HepG2 (cell line): ENCODE results near the gene SLC36A2. TPM values are rescaled to one million over a fixed set of nuclear protein-coding genes. Genes with fewer than 3 reads are reported as not detected.

Source experiments
- ATAC-seq: fragments of 200-7000 bp; cut with Tn5 transposase; 3 replicates; pipeline ENCODE4 v1.9.1; 2020; ENCODE audit warnings: mild to moderate bottlenecking, moderate library complexity
- BruUV-seq: library from RNA; stranded (reverse); fragments of 400-500 nt; replicated peaks from 2 replicates; lab custom pipeline; 2021; lab: Mats Ljungman, UMichigan
- CTCF ChIA-PET: fragments of 300-600 bp; formaldehyde crosslinking; extraction: SDS; loops from one replicate; lab custom pipeline; 2021; ENCODE audit warnings: low total read pairs, inconsistent platforms, low intra/inter-chr PET ratio; lab: Yijun Ruan, JAX
- POLR2A ChIA-PET: fragments of 350-600 bp; sonication (Branson Sonifier 250); formaldehyde crosslinking; loops from one replicate; lab custom pipeline; 2020; ENCODE audit warnings: antibody characterized with exemption, inconsistent platforms; lab: Yijun Ruan, JAX
- DNase-seq: peaks from one replicate; pipeline ENCODE4 v3.0.0-alpha.2; 2015; ENCODE audit warnings: low spot score
- FAIRE-seq: peaks from 3 replicates; lab custom pipeline; 2011; peaks lifted over from hg19 to GRCh38; lab: Jason Lieb, UNC
- H2AFZ ChIP-seq: one replicate; pipeline ENCODE4 v1.6.1; 2011; ENCODE audit warnings: low read length, inconsistent platforms
- H3K27ac ChIP-seq: fragments of 300-600 bp; 3 replicates; pipeline ENCODE4 v1.8.0; 2011; ENCODE audit warnings: mixed run types, mild to moderate bottlenecking, mixed read lengths, low read length, inconsistent platforms; ENCODE audit not compliant: insufficient read depth; ENCODE audit errors: extremely low read length
- H3K27me3 ChIP-seq, 2 experiments: fragments of 200-600 bp in 1 of 2; 2 replicates in 1 of 2; 3 replicates in 1 of 2; pipeline versions ENCODE4 v1.6.0 to v1.8.0; 2011; ENCODE audit warnings: low read length in 2 of 2, mild to moderate bottlenecking in 2 of 2, moderate library complexity in 2 of 2, inconsistent platforms in 1 of 2; ENCODE audit not compliant: insufficient read depth in 2 of 2, control insufficient read depth in 1 of 2
- H3K36me3 ChIP-seq, 2 experiments: fragments of 200-600 bp in 1 of 2; replicated peaks in 1 of 2; 2 replicates in 1 of 2; 3 replicates in 1 of 2; pipeline versions ENCODE4 v1.5.1 to v1.8.0; 2011; ENCODE audit warnings: low read length in 2 of 2, inconsistent platforms in 1 of 2; ENCODE audit not compliant: insufficient read depth in 2 of 2, control insufficient read depth in 1 of 2
- H3K4me1 ChIP-seq: 2 replicates; pipeline ENCODE4 v1.5.1; 2012; ENCODE audit warnings: low read length, inconsistent platforms; ENCODE audit not compliant: insufficient read depth
- H3K4me2 ChIP-seq: 2 replicates; pipeline ENCODE4 v1.6.0; 2011; ENCODE audit warnings: low read depth, low read length, inconsistent platforms
- H3K4me3 ChIP-seq, 3 experiments: fragments of 200-600 bp in 1 of 3; sonication (generic), shearing (Covaris generic) in 1 of 3; replicated peaks in 1 of 3; 2 replicates each; pipeline ENCODE4 v1.5.1; 2011 to 2016; ENCODE audit warnings: low read length in 3 of 3, inconsistent platforms in 2 of 3, low read depth in 2 of 3, mild to moderate bottlenecking in 2 of 3, control low read depth in 1 of 3, mixed read lengths in 1 of 3; ENCODE audit not compliant: insufficient read depth in 1 of 3
- H3K79me2 ChIP-seq: one replicate; pipeline ENCODE4 v1.6.1; 2011; ENCODE audit warnings: low read length, inconsistent platforms; ENCODE audit not compliant: insufficient read depth
- H3K9ac ChIP-seq: 2 replicates; pipeline ENCODE4 v1.6.0; 2011; ENCODE audit warnings: mild to moderate bottlenecking, low read depth, low read length, inconsistent platforms; ENCODE audit not compliant: insufficient read depth
- H3K9me3 ChIP-seq: 2 replicates; pipeline ENCODE4 v1.5.1; 2012; ENCODE audit warnings: mild to moderate bottlenecking, low read length
- H4K20me1 ChIP-seq: 2 replicates; pipeline ENCODE4 v1.6.0; 2011; ENCODE audit warnings: inconsistent platforms, mild to moderate bottlenecking, low read length, moderate library complexity; ENCODE audit not compliant: insufficient read depth
- ATAD3A ChIP-seq: sonication (generic); formaldehyde crosslinking; IDR thresholded peaks from 2 replicates; pipeline ENCODE4 v1.4.0; 2020; ENCODE audit warnings: missing genetic modification reagents
- GFI1 ChIP-seq: sonication (generic); formaldehyde crosslinking; IDR thresholded peaks from 2 replicates; pipeline ENCODE4 v1.5.0; 2020; ENCODE audit warnings: missing genetic modification reagents, mild to moderate bottlenecking, borderline replicate concordance
- KDM3A ChIP-seq: IDR thresholded peaks from 2 replicates; pipeline ENCODE4 v1.6.1; 2018; ENCODE audit warnings: low read depth, missing compliant biosample characterization
- POLR2AphosphoS2 ChIP-seq: IDR thresholded peaks from 2 replicates; pipeline ENCODE4 v1.6.1; 2011; ENCODE audit warnings: low read depth, low read length, improper control_type of control experiment
- REXO4 ChIP-seq: sonication (generic); formaldehyde crosslinking; IDR thresholded peaks from 2 replicates; pipeline ENCODE4 v1.8.0; 2022; ENCODE audit warnings: missing genetic modification reagents, mild to moderate bottlenecking, borderline replicate concordance
- ZEB1 ChIP-seq: IDR thresholded peaks from 2 replicates; pipeline ENCODE4 v1.6.1; 2012; ENCODE audit warnings: mild to moderate bottlenecking, low read depth, inconsistent platforms; ENCODE audit not compliant: insufficient replicate concordance
- ZFP36L2 ChIP-seq: sonication (generic); formaldehyde crosslinking; IDR thresholded peaks from 2 replicates; pipeline ENCODE4 v1.4.0; 2020; ENCODE audit warnings: missing genetic modification reagents
- WGBS: methylation state at CpG from one replicate; pipeline ENCODE4 v1.1.6; 2017; ENCODE audit warnings: low lambda C conversion rate; 5-methylcytosine and 5-hydroxymethylcytosine counted together
- in situ Hi-C: cut with HindIII; loops from 2 replicates; pipeline ENCODE4 v1.10.0; 2017; ENCODE audit warnings: low pct_unique_long_range_greater_than_20kb; ENCODE audit not compliant: extremely low pct_ligation_motif_present
- intact Hi-C: fragments of 100-400 bp; cut with micrococcal nuclease; formaldehyde crosslinking; loops from one replicate; pipeline ENCODE4 v1.10.0; 2022; ENCODE audit not compliant: unreplicated experiment
- polyA plus RNA-seq, 8 experiments: library from polyadenylated mRNA; depleted of rRNA in 3 of 8; stranded (reverse) in 7 of 8; unstranded in 1 of 8; fragments of >200 nt; fragmentation: Illumina TruSeq in 4 of 8; extraction: Trizol in 4 of 8; gene quantifications; 2 replicates each; pipeline versions ENCODE4 v1.2.1 to v1.2.3, GENCODE V29; 2011 to 2016; ENCODE audit warnings: low read depth in 4 of 8, missing spikeins in 1 of 8, mixed read lengths in 1 of 8; ENCODE audit not compliant: insufficient read depth in 1 of 8
- total RNA-seq, 5 experiments: library from RNA; depleted of rRNA; stranded (reverse); fragments of >200 nt; fragmentation: Illumina TruSeq; extraction: Trizol; gene quantifications; 2 replicates each; pipeline ENCODE4 v1.2.3, GENCODE V29; 2016; ENCODE audit warnings: low read depth in 1 of 5
- TF ChIP-seq, protein P1 (sequence below): sonication (generic); formaldehyde crosslinking; IDR thresholded peaks from 2 replicates; pipeline ENCODE4 v1.8.0; 2022; ENCODE audit warnings: mild to moderate bottlenecking, missing genetic modification reagents, moderate library complexity
- TF ChIP-seq, protein P2 (sequence below): IDR thresholded peaks from 2 replicates; pipeline ENCODE4 v1.6.1; 2016
- TF ChIP-seq, protein P3 (sequence below): sonication (generic); formaldehyde crosslinking; IDR thresholded peaks from 2 replicates; pipeline ENCODE4 v1.9.0; 2021; ENCODE audit warnings: missing genetic modification reagents, borderline replicate concordance

SLC36A2 gene
- total and polyA plus RNA-seq, 2 of the 13 experiments (the other 11 are each of a cell fraction or from before 2014, with no cell fraction given), result 0.03 TPM; not detected in 1

DNA sequence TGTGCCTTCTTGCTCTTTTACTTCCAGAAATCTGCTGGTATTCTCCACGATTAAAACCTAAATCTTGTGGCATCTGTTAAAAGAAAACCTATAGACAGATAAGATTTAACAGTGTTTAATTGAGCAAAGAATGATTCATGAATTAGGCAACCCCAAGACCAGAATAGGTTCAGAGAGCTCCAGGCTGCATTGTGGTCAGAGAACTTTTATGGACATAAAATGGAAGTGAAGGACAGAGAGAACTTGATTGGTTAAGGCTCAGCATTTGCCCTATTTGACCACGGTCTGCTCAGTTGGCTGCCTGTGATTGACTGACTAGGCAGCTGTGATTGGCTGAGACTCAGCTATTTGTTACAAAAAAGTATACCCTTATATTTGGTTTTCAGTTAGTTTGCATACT is 10.4 kb upstream of the SLC36A2 start:
- ChIA-PET POLR2A (no interaction called here), CTCF (no interaction called here)
- no peak overlapping the region for H3K4me3 ChIP-seq
- no peaks in the 10 kb centered on the region for H4K20me1 ChIP-seq
- peaks cover 0 to 8% of the 10 kb centered on the region in 2 experiments; a peak in 1 of 5 replicates for H3K27me3 ChIP-seq
- no peaks in the 10 kb centered on the region for H3K4me1 ChIP-seq
- H3K4me2 ChIP-seq, result no peak overlapping the region
- DNase-seq, result no peak
- H2AFZ ChIP-seq, result no peak overlapping the region
- no peaks in the 10 kb centered on the region for H3K79me2 ChIP-seq
- H3K27ac ChIP-seq, result no peak overlapping the region
- H3K9ac ChIP-seq, result no peak overlapping the region
- intact Hi-C loops (no loop called here), in situ Hi-C loops (no loop called here)
- FAIRE-seq, result no peak
- H3K36me3 ChIP-seq, result no peaks in the 10 kb centered on the region
- no peak for ATAC-seq
- peaks cover 14% of the 10 kb centered on the region; the same call in 1 of the 2 replicates for H3K9me3 ChIP-seq
- TF ChIP-seq REXO4, result no peak
- TF ChIP-seq, protein P1, sequence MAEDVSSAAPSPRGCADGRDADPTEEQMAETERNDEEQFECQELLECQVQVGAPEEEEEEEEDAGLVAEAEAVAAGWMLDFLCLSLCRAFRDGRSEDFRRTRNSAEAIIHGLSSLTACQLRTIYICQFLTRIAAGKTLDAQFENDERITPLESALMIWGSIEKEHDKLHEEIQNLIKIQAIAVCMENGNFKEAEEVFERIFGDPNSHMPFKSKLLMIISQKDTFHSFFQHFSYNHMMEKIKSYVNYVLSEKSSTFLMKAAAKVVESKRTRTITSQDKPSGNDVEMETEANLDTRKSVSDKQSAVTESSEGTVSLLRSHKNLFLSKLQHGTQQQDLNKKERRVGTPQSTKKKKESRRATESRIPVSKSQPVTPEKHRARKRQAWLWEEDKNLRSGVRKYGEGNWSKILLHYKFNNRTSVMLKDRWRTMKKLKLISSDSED (CRISPR knock-in tag), result no peak
- no peak for TF ChIP-seq GFI1
- TF ChIP-seq ATAD3A (CRISPR knock-in tag), result no peak
- TF ChIP-seq, protein P2, sequence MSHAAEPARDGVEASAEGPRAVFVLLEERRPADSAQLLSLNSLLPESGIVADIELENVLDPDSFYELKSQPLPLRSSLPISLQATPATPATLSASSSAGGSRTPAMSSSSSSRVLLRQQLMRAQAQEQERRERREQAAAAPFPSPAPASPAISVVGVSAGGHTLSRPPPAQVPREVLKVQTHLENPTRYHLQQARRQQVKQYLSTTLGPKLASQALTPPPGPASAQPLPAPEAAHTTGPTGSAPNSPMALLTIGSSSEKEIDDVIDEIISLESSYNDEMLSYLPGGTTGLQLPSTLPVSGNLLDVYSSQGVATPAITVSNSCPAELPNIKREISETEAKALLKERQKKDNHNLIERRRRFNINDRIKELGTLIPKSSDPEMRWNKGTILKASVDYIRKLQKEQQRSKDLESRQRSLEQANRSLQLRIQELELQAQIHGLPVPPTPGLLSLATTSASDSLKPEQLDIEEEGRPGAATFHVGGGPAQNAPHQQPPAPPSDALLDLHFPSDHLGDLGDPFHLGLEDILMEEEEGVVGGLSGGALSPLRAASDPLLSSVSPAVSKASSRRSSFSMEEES (CRISPR knock-in tag), result no peak
- TF ChIP-seq ZFP36L2, result no peak
- no peak for TF ChIP-seq KDM3A (CRISPR knock-in tag)
- TF ChIP-seq ZEB1, result no peak
- TF ChIP-seq, protein P3, sequence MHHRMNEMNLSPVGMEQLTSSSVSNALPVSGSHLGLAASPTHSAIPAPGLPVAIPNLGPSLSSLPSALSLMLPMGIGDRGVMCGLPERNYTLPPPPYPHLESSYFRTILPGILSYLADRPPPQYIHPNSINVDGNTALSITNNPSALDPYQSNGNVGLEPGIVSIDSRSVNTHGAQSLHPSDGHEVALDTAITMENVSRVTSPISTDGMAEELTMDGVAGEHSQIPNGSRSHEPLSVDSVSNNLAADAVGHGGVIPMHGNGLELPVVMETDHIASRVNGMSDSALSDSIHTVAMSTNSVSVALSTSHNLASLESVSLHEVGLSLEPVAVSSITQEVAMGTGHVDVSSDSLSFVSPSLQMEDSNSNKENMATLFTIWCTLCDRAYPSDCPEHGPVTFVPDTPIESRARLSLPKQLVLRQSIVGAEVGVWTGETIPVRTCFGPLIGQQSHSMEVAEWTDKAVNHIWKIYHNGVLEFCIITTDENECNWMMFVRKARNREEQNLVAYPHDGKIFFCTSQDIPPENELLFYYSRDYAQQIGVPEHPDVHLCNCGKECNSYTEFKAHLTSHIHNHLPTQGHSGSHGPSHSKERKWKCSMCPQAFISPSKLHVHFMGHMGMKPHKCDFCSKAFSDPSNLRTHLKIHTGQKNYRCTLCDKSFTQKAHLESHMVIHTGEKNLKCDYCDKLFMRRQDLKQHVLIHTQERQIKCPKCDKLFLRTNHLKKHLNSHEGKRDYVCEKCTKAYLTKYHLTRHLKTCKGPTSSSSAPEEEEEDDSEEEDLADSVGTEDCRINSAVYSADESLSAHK (CRISPR knock-in tag), result no peak
- TF ChIP-seq POLR2AphosphoS2, result no peak
- TF ChIP-seq, all 625 proteins: peak for 0
- BruUV-seq, result no TSS peak
- WGBS, result 3% methylated on average over 2 of the region's 2 CpGs
